SK-N-SH (cell line): ENCODE data around the gene LDLRAP1.

Source experiments
- CTCF ChIP-seq: fragments of 200-600 bp; sonication (generic); IDR thresholded peaks from 2 replicates; pipeline ENCODE4 v1.6.1; 2017; ENCODE audit warnings: antibody characterized with exemption, mild to moderate bottlenecking, moderate library complexity
- YY1 ChIP-seq: IDR thresholded peaks from 2 replicates; pipeline ENCODE4 v1.4.0; 2012; ENCODE audit warnings: low read depth, mild to moderate bottlenecking

- TF ChIP-seq YY1: no peak
- TF ChIP-seq CTCF: no peak
Measured at GRCh38 chr1:25517476-25518394, 25.7 kb upstream of the LDLRAP1 start.
